ENCODE measurements around the gene PVALB.

Gene PVALB

GRCh38 chr22:36862251-36863242 lies 45.7 kb upstream of the PVALB start:
- no peak for DNase-seq (ENCODE audit: low read depth, low spot score)
- no peak overlapping the region for H3K4me3 ChIP-seq (ENCODE audit: low read depth, low read length)
- POLR2A ChIA-PET: interaction anchor here (0.7 kb wide), 1 partner anchor 156 kb away, joined by 3 read pairs; no protein-coding TSS in a partner anchor
- TF ChIP-seq CTCF (IDR thresholded peaks at IDR 0.05; ENCODE audit: insufficient read depth, low read length, missing control alignments): no peak
- CTCF ChIA-PET: interaction anchor here (0.9 to 8.2 kb wide), 3 partner anchors 9 to 318 kb away, joined by 4 to 153 read pairs (median 18); no protein-coding TSS in a partner anchor

- no peak for DNase-seq (ENCODE audit: low read depth, low spot score)
- POLR2A ChIA-PET: no interaction called here
Measured at GRCh38 chr22:36860821-36861659, 44.2 kb upstream of the PVALB start, which contains the start of gene NCF4. TSS of gene NCF4 (plus strand) at chr22:36861006. CDS start at chr22:36861172, 166 bp downstream.

GRCh38 chr22:36860438-36860820 lies 43.6 kb upstream of the PVALB start:
- no peak overlapping the region for H3K4me3 ChIP-seq (ENCODE audit: low read depth, low read length)
- no peak for TF ChIP-seq CTCF (IDR thresholded peaks at IDR 0.05; ENCODE audit: insufficient read depth, low read length, missing control alignments)
- POLR2A ChIA-PET: no interaction called here
- no peak for DNase-seq (ENCODE audit: low read depth, low spot score)
- CTCF ChIA-PET: interaction anchor here (0.8 to 10.1 kb wide), 9 partner anchors 8 to 339 kb away, joined by 3 to 181 read pairs (median 65); partner anchors contain the start of gene IFT27

More at GRCh38 chr22:36860821-36861659, 44.2 kb upstream of the PVALB start, which contains the start of gene NCF4:
- CTCF ChIA-PET: interaction anchor here (0.9 to 10.1 kb wide), 8 partner anchors 9 to 317 kb away, joined by 4 to 181 read pairs (median 76); partner anchors contain the start of gene IFT27
- H3K4me3 ChIP-seq (ENCODE audit: low read depth, low read length): no peak within 1 kb of the TSS
- TF ChIP-seq CTCF (IDR thresholded peaks at IDR 0.05; ENCODE audit: insufficient read depth, low read length, missing control alignments): no peak

- ChIA-PET POLR2A (no interaction called here), CTCF (interaction anchor here (0.8 to 10.1 kb wide), 12 partner anchors 8 to 339 kb away, joined by 3 to 181 read pairs (median 54); partner anchors contain the start of gene IFT27)
- no peak overlapping the region for H3K4me3 ChIP-seq (ENCODE audit: low read depth, low read length)
- TF ChIP-seq CTCF (IDR thresholded peaks at IDR 0.05; ENCODE audit: insufficient read depth, low read length, missing control alignments): no peak
- DNase-seq (ENCODE audit: low read depth, low spot score): no peak
Measured at GRCh38 chr22:36860017-36860416, 43.2 kb upstream of the PVALB start.

- ChIA-PET POLR2A (no interaction called here), CTCF (interaction anchor here (0.6 to 10.1 kb wide), 14 partner anchors 7 to 1634 kb away, joined by 3 to 181 read pairs (median 46); partner anchors contain the start of gene IFT27)
- TF ChIP-seq CTCF (IDR thresholded peaks at IDR 0.05; ENCODE audit: insufficient read depth, low read length, missing control alignments): no peak
- H3K4me3 ChIP-seq (ENCODE audit: low read depth, low read length): no peak overlapping the region
- no peak for DNase-seq (ENCODE audit: low read depth, low spot score)
Measured at GRCh38 chr22:36858966-36859365, 42.1 kb upstream of the PVALB start.
